Pulmonary artery endothelial cell (primary cell): Measurements from ENCODE around the gene HCN4. TPM values are rescaled to one million over a fixed set of nuclear protein-coding genes. Genes with fewer than 3 reads are reported as not detected.

Experiments used
- DNase-seq: peaks from one replicate; pipeline ENCODE4 v3.0.0-alpha.2; 2011; ENCODE audit warnings: low read depth, low spot score
- total RNA-seq: library from RNA; depleted of rRNA; stranded (reverse); fragments of >200 nt; gene quantifications from 2 replicates; pipeline ENCODE4 v1.2.3, GENCODE V29; 2014

Gene HCN4
- total RNA-seq, 1 donor from 2014 or later = not detected

- no peak for DNase-seq
Measured at GRCh38 chr15:73346735-73347312, 21.9 kb downstream of the HCN4 start.

- DNase-seq = no peak
Measured at GRCh38 chr15:73345658-73346057, 23.1 kb downstream of the HCN4 start.

GRCh38 chr15:73344056-73344455, 24.7 kb downstream of the HCN4 start:
- DNase-seq = no peak

- DNase-seq = no peak
Measured at GRCh38 chr15:73341886-73342600, 26.7 kb downstream of the HCN4 start.

GRCh38 chr15:73340502-73341192, 28.1 kb downstream of the HCN4 start:
- DNase-seq = no peak

- DNase-seq = no peak
Measured at GRCh38 chr15:73338606-73339374, 30.0 kb downstream of the HCN4 start.

GRCh38 chr15:73338058-73338457, 30.7 kb downstream of the HCN4 start:
- no peak for DNase-seq

GRCh38 chr15:73337187-73337586, 31.6 kb downstream of the HCN4 start:
- no peak for DNase-seq

GRCh38 chr15:73336756-73337155, 32.0 kb downstream of the HCN4 start:
- DNase-seq = no peak

- DNase-seq = no peak
Measured at GRCh38 chr15:73335471-73335870, 33.3 kb downstream of the HCN4 start.

GRCh38 chr15:73335026-73335425, 33.7 kb downstream of the HCN4 start:
- no peak for DNase-seq

- no peak for DNase-seq
Measured at GRCh38 chr15:73334086-73334485, 34.7 kb downstream of the HCN4 start.

- DNase-seq = no peak
Measured at GRCh38 chr15:73333001-73333400, 35.8 kb downstream of the HCN4 start.

- DNase-seq = no peak
Measured at GRCh38 chr15:73331991-73332925, 36.5 kb downstream of the HCN4 start.

GRCh38 chr15:73331501-73331900, 37.3 kb downstream of the HCN4 start:
- DNase-seq = no peak

GRCh38 chr15:73330206-73331051, 38.3 kb downstream of the HCN4 start:
- DNase-seq = no peak

- no peak for DNase-seq
Measured at GRCh38 chr15:73329501-73330200, 39.1 kb downstream of the HCN4 start.

- no peak for DNase-seq
Measured at GRCh38 chr15:73328981-73329380, 39.8 kb downstream of the HCN4 start.

GRCh38 chr15:73328149-73328820, 40.5 kb downstream of the HCN4 start:
- DNase-seq = no peak
